HG03064 (cell line): ENCODE data around the gene NCKAP5L.
"Not testable (repeated sequence)": the region's sequence is repeated elsewhere in the genome, so short reads cannot be mapped to it uniquely, and the experiment has no call there.

Experiments used
- ATAC-seq: cut with Tn5 transposase; IDR thresholded peaks from one replicate; pipeline ENCODE4 v1.9.1; 2021; ENCODE audit warnings: low read depth; ENCODE audit not compliant: unreplicated experiment

The NCKAP5L gene, protein sequence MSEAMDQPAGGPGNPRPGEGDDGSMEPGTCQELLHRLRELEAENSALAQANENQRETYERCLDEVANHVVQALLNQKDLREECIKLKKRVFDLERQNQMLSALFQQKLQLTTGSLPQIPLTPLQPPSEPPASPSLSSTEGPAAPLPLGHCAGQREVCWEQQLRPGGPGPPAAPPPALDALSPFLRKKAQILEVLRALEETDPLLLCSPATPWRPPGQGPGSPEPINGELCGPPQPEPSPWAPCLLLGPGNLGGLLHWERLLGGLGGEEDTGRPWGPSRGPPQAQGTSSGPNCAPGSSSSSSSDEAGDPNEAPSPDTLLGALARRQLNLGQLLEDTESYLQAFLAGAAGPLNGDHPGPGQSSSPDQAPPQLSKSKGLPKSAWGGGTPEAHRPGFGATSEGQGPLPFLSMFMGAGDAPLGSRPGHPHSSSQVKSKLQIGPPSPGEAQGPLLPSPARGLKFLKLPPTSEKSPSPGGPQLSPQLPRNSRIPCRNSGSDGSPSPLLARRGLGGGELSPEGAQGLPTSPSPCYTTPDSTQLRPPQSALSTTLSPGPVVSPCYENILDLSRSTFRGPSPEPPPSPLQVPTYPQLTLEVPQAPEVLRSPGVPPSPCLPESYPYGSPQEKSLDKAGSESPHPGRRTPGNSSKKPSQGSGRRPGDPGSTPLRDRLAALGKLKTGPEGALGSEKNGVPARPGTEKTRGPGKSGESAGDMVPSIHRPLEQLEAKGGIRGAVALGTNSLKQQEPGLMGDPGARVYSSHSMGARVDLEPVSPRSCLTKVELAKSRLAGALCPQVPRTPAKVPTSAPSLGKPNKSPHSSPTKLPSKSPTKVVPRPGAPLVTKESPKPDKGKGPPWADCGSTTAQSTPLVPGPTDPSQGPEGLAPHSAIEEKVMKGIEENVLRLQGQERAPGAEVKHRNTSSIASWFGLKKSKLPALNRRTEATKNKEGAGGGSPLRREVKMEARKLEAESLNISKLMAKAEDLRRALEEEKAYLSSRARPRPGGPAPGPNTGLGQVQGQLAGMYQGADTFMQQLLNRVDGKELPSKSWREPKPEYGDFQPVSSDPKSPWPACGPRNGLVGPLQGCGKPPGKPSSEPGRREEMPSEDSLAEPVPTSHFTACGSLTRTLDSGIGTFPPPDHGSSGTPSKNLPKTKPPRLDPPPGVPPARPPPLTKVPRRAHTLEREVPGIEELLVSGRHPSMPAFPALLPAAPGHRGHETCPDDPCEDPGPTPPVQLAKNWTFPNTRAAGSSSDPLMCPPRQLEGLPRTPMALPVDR (N-terminal part only)

DNA sequence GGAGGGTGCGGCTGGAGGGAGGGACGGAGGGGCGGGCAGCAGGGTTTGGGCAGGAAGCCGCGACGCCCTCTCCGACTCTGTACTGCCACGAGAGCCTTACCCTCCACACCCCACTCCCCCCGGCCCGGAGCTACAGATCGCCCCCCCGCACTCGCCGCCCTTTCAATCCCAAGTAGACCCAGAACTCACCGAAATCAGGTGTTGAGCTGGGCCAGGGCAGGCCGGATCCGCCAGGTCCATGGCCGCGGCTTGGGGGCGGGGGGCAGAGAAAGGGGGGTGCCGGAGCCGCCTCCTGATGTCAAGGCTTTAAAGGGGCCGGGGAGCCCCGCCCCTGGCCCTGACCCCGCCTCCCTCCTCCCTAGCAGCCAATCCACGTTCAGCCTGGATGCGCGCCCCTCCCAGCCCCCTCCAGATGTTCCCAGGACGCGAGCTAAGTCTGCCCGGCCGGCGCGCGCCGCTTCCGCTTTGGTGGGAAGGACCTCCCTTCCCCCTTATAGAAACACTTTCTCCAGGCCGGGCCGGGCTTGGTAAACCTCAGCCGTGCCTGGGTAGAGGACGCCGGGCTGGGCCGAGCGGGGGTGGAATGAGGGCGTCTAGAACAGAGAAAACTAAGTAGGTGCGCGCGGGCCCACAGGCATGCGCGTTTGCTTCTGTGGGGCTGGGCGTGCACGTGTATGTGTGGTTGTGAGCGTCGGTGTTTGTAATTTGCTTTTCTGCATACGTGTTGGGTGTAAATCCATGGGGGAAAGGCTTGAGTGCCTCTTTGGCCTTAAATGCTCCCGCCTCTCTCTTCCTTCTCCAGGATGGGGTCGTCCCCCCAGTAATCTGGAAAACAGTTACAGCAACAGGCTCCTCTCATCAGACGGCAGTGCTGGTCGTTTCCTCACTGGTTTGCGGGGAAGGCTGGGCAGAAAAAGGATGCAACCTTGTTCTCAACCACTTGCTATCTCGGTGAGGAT is at the start of gene NCKAP5L:
Gene NCKAP5L (minus strand): TSS at position 281 of the 959 bp plus-strand sequence. CDS start 24,369 bp downstream, outside the sequence.
- ATAC-seq, result peak; percentile 83

DNA sequence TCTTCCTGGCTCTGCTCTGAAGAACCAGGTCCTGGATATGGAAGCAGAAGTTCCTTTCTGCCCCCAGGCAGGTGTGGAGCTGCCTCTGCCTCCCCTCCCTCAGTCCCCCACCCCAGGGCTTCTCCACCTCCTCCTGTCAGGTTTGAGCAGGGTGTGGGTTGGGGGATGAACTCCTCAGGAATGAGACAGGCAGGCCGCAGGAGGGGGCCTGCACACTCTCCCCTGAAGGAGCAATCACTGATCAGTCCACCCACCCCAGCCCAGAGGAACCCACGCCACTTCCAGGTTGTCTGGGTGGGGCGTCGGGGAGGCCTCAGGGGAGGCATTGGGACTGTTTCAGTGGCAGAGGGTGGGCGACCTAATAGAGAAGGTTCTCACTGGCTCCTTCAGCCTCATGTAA is 48.9 kb upstream of the NCKAP5L start:
- ATAC-seq, result no peak

DNA sequence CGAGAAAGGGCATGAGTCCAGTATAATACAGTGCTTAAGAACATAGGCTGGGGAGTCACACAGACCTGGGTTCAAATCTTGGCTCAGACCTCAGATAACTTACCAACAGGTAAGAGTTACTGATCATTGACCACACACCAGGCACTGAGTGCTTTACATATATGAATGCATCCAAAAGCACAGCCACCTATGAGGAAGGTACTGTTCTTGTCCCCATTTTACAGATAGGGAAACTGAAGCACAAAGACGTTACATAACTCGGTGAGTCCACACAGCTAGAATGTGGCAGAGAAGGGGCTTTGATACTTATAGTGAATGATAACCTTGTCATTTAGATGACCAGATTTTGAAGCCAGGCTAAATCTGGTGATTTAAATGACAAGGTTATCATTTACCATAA is 47.9 kb upstream of the NCKAP5L start:
- ATAC-seq, result no peak

DNA sequence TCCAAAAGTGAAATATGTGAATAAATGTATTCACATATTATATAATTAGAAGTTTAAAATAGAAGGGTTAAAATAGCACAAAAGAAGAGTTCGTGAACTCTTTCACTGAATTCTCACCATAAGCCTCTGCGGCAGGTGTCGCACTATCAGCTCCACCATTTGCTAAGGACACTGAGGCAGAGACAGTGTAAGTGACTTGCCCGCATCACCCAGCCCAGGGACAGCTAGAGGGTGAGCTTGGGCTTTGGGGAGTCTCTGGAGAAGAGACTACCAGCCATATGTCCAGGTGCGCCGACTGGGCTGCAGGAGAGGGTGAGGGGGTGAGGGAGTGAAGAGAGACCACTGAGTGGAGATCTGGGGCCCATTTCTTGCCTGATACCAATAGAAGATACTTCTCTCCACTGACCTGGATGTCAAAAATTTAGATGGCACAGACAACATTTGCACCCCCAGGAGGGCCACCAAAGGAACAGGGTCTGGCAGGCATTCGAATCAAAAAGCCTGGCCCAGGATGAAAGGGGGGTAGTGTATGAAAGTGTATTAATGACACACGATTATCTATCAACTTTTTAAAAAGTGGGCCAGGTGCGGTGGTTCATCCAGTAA is 47.0 kb upstream of the NCKAP5L start:
- ATAC-seq, result no peak

DNA sequence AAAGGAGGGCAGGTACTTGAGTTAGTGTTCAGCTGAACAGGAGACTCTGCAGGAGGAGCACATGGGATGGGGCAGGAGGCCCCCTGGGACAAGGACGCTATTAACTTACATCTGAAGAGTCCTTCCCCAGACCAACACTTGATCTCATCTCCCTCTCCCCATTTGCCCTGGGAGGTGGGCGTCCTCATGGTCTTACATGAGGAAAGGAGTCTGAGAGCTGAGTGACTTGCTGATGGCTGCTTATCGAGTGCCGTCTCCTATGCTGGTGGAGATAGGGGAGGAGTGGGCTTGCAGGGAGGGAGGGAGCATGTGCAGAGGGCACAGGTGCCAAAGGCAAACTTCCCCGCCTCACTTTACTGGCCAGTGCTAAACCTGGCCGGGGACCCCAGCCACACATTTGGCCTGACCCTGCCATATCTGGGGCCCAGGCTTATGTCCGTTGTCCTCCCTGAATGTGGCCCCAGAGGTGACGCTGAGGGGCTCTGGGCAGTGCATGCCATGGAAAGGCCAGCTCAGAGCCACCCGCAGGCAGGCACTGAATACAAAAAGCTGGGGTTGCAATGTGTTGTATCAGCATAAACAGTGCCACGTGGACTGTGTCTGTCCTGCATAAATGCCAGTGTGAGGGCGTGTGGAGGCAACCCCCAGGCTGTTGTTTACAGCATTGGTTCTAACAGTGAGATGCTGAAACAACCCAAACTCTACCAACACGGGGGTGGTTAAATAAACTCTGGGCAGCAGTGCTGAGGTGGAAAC is 46.1 kb upstream of the NCKAP5L start:
- no peak for ATAC-seq

DNA sequence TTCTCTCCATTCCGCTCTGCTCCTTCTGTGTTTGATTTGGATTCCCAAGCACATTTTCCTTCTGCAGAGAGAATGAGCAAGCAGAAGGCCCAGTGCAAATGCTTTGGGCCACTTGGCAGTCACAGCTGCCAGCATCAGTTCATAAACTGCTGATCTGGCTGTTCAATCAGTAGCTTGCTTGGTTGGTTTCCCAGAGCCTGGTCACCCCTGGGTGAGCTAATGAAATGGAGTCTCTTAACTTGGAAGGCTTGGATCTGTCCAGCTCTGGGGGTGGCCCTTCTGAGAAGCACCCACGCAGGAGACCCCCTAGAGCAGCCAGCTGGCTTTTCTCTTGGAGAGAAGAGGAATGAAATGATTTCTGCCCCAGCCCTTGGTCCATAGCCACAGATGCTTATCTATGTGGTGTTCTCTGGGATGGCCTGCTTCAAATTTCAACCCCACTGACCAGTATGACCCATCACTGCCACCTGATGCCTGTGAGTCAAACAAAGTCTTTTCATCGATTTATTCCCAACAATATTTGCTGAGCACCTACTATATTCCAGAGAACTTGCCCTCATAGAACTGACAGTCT is 45.2 kb upstream of the NCKAP5L start:
- ATAC-seq, result no peak

DNA sequence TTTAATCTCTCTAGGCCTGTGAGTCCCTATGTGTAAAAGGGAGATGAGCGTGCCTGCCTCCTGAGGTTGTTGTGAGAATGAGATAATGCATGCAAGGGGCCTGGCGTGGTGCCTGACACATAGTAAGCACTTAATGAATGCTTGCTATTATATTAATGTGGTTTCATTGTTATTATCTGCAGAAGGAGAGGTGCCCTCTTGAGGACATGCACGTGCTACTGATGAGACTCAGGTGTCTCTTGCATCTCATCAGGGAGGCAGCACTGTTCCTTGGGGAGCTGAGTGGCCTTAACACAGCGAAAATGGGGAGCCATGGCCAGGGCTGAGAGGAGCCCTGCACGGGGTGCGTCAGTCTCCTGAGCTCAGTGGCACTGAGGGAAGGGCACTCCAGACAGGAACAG is 44.6 kb upstream of the NCKAP5L start:
- ATAC-seq, result no peak

DNA sequence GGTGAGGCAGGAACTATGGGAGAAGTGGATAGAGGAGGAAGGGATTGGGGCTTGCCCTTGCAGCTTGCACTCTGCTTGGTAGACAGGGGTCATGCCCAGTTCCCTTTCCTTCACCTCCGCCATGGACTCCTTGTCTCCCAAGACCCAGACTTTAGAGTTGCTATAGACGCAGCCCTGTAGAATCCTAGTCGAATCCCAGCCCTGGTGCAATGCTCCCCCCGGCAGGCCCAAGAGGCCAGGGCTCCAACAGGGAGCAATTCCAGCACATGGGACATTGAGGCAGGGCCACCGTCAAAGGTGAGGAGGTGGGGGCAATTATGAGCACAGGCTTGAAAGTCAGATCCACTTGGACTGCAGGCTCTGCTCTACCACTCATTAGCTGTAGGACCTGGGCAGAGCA is 44.2 kb upstream of the NCKAP5L start:
- ATAC-seq, result no peak

DNA sequence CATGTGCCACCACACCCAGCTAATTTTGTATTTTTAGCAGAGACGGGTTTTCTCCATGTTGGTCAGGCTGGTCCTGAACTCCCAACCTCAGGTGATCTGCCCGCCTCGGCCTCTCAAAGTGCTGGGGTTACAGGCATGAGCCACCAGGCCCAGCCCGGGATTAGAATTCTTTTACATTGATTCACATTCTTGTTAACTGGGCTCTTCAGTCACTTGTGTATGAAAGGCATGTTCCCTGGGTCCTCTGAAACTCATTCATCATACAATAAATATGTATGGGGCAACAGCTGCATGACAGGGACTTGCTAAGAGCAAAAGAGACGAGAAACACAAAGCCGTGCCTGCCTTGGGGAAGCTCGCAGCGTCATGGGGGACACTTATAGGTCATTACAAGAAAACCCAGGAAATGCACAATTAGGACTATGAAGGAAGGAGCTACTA is 43.6 kb upstream of the NCKAP5L start:
- ATAC-seq, result not testable (repeated sequence)

DNA sequence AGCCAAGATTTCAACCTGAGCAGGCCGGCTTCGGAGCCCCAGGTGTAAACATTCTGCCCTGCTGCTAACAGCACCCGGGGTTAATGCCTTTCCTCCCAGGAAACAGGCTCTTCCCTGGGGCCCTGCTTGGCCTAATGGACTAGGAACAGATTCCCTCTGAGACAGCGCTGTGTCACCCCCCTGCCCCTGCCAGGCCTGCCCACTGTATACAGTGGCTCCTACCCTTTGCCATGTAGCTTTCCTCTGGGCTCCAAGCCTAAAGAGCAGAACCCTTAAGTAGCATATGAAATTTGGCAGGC is 43.0 kb upstream of the NCKAP5L start:
- ATAC-seq, result no peak

DNA sequence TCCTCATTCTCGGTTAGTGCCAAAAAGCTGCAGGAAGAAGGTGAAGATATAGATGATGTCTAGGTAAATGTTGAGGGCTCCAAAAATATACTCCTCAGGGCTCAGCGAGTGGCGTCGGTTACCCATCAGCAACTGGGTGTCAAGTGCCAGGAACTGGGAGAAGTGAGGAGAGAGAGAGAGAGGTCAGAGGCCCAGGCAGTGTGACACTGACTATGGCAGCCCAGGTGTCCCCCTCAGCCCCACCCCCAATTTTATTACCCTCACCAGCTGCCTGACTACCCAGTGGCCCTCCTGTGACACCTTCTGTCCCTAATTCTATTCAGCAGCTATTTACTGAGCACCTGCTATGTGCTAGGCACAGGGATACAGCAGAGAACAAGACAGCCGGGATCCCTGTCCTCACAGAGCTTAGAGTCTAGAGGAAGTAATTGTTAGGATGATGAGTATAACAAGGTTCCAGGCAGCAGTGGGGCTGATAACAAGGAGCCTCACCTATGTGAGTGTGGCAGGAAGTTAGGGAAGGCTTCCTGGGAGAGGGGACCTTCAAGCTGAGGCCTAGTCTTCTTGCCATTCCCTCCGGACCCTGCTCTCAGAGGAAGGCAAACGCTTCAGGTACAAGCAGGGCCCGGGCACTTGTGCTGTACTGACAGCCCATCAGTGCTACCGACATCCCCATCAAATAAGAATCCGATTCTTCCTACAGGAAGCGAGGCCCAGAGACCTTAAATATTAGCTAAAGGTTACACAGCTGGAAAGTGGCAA is 42.5 kb upstream of the NCKAP5L start:
- no peak for ATAC-seq

DNA sequence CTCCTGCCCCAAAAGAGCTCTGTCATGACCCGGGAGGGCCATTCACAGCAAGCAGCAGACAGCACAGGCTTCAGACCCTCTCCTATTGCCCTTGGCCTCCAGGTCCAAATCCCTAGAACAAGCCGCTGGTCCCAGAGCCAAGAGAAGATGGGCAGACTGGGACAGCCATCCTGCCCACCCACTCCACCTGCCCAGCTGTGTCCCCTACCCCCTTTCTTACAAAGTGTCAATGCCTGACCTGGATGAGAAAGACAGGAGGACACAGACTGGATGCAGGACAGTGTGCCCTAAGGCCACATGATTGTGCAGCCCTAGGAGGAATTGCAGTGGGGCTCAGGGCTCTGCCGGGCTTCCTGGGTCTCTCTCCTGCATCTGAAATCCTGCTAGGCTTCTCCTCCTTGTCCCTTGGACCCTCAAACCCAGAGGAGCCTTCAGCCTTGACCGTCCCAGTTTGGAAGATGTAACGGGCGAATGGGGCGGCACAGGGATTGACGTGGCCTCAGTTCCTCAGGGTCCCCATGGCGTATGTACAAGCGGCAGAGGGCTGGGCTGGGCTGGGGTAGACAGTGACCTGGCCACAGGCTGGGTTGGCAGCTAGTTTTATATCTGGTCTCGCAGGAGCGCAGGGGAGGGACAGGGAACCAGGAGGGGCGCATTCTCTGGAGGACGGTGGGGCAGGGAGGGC is 41.7 kb upstream of the NCKAP5L start:
- no peak for ATAC-seq

DNA sequence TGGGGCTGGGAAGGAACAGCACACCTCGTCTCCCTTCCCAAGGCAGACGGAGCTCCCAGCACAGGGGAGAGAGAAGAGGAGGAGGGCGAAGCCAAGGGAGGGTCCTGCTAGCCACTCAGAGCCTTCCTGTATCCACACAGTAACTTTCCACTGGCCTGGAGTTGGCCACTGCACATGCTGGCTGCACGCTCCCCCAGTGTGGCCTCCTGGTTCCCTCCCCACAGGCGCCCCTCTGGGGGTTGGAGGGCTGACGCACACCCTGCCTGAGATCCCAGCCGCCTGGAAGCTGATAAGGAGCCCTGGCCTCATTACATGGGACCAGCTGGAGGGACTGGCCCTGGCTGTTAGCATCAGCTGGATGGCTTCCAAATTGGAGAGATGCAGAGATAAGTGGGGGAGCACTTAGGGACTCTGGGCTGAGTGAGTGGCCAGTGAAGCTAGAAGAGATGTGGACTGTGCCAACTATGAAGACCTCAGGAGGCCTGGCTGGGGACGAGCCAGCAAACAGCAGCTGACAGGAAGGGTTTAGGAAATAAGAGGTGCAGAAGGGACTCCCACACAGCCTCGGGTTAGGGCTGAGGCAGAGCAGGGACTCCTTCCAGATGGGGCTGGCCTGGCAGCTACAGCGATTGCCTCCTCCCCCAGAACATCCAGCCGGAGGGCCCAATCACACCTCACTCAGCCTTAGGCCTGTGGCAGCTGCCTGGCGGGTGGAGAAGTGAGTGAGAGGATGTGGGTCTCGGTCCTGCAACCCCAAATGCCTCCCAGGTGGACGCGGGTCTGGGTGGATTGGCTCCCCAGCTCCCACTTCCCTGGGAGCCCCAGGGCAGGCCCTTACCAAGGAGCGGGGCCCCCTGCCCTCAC is 41.0 kb upstream of the NCKAP5L start:
- no peak for ATAC-seq

DNA sequence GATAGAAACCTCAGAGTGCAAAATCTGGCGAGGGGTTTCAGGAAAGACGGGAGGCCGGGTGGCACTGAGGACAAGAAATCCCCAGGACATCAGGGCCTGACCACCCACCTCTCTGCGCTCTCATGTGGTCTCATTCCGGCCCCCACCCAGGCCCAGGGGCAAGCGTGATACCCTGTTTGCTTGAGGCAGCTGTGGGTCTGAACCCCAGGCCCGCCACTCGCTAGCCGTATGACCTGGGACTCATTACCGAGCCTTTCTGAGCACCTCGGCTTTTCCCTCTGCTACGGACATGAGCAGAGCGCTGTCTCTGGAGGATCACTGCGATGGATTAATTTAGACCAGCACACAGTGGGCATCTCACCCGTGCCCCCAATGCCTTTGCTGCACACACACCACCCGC is 40.2 kb upstream of the NCKAP5L start:
- ATAC-seq, result no peak

DNA sequence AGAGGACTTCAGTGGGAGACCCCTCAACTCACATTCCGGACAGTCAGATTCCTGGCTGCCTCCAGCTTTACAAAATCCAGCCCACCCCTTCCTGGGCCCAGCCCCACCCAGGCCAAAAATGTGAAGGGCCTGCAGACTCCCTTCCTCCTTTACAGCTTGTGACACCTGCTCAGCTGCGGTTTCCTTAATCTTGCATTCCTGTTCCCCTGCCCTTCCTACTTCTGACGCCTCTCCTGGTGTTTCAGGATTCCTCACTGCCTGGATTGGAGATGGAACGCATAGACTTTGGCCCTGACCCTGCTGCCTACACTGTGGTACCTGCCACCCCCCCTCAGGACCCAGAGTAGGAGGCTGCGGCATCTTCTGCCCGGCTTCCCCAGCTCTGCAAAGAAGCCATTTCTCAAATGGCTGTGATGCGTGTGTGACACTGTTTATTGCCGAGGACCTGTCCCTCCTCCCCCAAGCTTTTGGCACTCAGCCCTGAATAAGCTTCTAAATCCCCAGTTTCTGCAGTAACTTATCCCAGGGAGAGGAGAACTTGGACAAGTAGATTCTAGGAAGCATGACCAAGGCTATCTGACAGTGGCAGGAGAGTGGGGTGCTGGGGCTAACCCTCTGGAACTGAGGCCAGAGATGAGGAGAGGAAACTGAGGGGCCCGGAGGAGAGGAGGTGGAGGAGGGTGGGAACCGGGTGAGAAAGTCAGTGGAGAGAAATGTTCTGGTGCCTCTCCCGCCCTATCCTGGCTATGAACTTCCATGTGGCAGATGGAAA is 39.5 kb upstream of the NCKAP5L start:
- ATAC-seq, result no peak
